ENCODE results near the gene NEK2. TPM values are rescaled to one million over a fixed set of nuclear protein-coding genes. Genes with fewer than 3 reads are reported as not detected.

Gene NEK2
- total RNA-seq, 1 experiment from 2014 or later = 50.2 TPM

- H3K4me3 ChIP-seq (replicated peaks in 1 of 2; ENCODE audit: low read depth in 1 of 2, low read length in 2 of 2) = no peak overlapping the region
- TF ChIP-seq EZH2phosphoT487 (IDR thresholded peaks at IDR 0.05; ENCODE audit: borderline replicate concordance) (no peak), POLR2AphosphoS5 (IDR thresholded peaks at IDR 0.05; ENCODE audit: low read depth, low read length) (no peak), ZBTB33 (IDR thresholded peaks at IDR 0.05; ENCODE audit: extremely low read depth, insufficient replicate concordance, low read length) (no peak), MAX (IDR thresholded peaks at IDR 0.05) (no peak)
- H2AFZ ChIP-seq (ENCODE audit: low read depth, low read length, poor library complexity, severe bottlenecking) = no peak overlapping the region
- POLR2A ChIA-PET = no interaction called here
- intact Hi-C loops (cut with micrococcal nuclease) = no loop called here
- H3K4me1 ChIP-seq (ENCODE audit: control insufficient read depth in 1 of 2, insufficient read depth in 2 of 2, low read length in 2 of 2) = no peaks in the 10 kb centered on the region
- H3K79me2 ChIP-seq (ENCODE audit: insufficient read depth, low read length) = no peaks in the 10 kb centered on the region
- H3K9me3 ChIP-seq (ENCODE audit: control insufficient read depth in 1 of 2, insufficient read depth in 1 of 2, low read depth in 1 of 2, low read length in 2 of 2) = no peaks in the 10 kb centered on the region
- RAD21 ChIA-PET (ENCODE audit: low non-redundant PET in 1 of 2, low total read pairs in 2 of 2, uncharacterized antibody in 2 of 2, unreplicated experiment in 2 of 2) = no interaction called here
- no peak overlapping the region for H3K9ac ChIP-seq (ENCODE audit: low read length)
- ATAC-seq = no peak
- no peak overlapping the region for H3K27ac ChIP-seq (ENCODE audit: low read depth, low read length)
- no peaks in the 10 kb centered on the region; the same call in 1 of the 2 replicates for H3K27me3 ChIP-seq (ENCODE audit: insufficient read depth, low read length)
- no TSS peak for BruUV-seq (replicated peaks)
- no peaks in the 10 kb centered on the region for H3K9me2 ChIP-seq (ENCODE audit: insufficient read depth)
- DNase-seq (ENCODE audit: low read depth, low spot score) = no peak
- no peaks in the 10 kb centered on the region for H4K20me1 ChIP-seq (ENCODE audit: insufficient read depth)
- CTCF ChIA-PET = no interaction called here
- H3K36me3 ChIP-seq (ENCODE audit: control insufficient read depth in 1 of 2, insufficient read depth in 2 of 2, low read length in 2 of 2) = no peaks in the 10 kb centered on the region
- H3K4me2 ChIP-seq (ENCODE audit: low read length) = no peak overlapping the region
Observed at GRCh38 chr1:211723273-211723672, 47.9 kb upstream of the NEK2 start.

DNA sequence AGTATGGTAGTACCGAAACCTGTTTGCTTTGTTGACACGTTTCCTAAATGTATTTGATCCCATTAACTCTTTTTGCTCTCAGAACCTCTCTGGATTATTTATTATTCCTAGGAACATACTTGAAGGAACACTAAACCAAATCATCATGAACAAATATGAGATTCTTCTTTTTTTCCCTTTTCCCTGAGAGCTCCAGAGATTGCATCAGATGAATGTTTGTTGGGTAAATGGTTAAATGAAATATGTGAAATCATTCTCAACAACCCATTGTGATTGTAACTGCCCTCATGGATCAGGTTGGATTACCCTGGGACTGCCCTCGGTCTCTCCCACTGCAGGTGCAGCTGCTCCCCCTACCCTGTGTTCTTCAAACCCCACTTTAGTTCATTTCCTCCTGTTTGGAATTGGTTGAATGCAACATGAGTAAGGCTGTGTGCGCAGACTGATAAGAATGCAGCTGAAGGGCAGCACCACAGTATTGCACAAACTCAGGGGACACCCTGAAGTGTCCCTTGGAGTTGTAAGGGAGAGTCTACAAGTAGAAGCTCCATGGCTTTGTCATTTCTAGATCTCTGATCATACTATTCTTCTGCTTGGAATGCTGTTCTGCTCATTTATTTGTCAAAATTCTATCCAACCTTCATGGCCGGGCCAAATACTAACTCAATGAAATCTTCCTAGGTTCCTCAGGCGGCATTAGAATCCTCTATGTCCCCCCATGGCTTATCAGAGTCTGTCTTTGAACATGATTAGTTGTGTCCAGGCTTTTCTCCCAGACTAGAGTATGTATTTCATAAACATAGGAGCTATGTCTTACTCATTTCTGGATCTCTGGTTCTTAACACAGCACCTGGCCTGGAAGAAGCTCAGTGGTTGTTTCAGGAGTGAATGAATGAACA is 47.1 kb upstream of the NEK2 start:
- no TSS peak for BruUV-seq (replicated peaks)
- RAD21 ChIA-PET (ENCODE audit: low non-redundant PET in 1 of 2, low total read pairs in 2 of 2, uncharacterized antibody in 2 of 2, unreplicated experiment in 2 of 2) = no interaction called here
- Histone ChIP-seq H2AFZ (ENCODE audit: low read depth, low read length, poor library complexity, severe bottlenecking) (no peak overlapping the region), H3K9me2 (ENCODE audit: insufficient read depth) (no peaks in the 10 kb centered on the region), H3K4me1 (ENCODE audit: control insufficient read depth in 1 of 2, insufficient read depth in 2 of 2, low read length in 2 of 2) (no peaks in the 10 kb centered on the region), H3K27ac (ENCODE audit: low read depth, low read length) (no peak overlapping the region), H3K4me2 (ENCODE audit: low read length) (no peak overlapping the region), H3K4me3 (replicated peaks in 1 of 2; ENCODE audit: low read depth in 1 of 2, low read length in 2 of 2) (no peak overlapping the region), H3K36me3 (ENCODE audit: control insufficient read depth in 1 of 2, insufficient read depth in 2 of 2, low read length in 2 of 2) (no peaks in the 10 kb centered on the region), H3K27me3 (ENCODE audit: insufficient read depth, low read length) (no peaks in the 10 kb centered on the region; the same call in 1 of the 2 replicates), H3K9ac (ENCODE audit: low read length) (no peak overlapping the region), H3K9me3 (ENCODE audit: control insufficient read depth in 1 of 2, insufficient read depth in 1 of 2, low read depth in 1 of 2, low read length in 2 of 2) (no peaks in the 10 kb centered on the region), H4K20me1 (ENCODE audit: insufficient read depth) (no peaks in the 10 kb centered on the region), H3K79me2 (ENCODE audit: insufficient read depth, low read length) (no peaks in the 10 kb centered on the region)
- TF ChIP-seq ZBTB33 (IDR thresholded peaks at IDR 0.05; ENCODE audit: extremely low read depth, insufficient replicate concordance, low read length) = no peak
- no peak for TF ChIP-seq POLR2A (IDR thresholded peaks at IDR 0.05; ENCODE audit: borderline replicate concordance, extremely low read depth, insufficient read depth, insufficient read length)
- no peak for TF ChIP-seq CEBPB (IDR thresholded peaks at IDR 0.05; ENCODE audit: low read depth)
- TF ChIP-seq MAX (IDR thresholded peaks at IDR 0.05) = no peak
- no peak for TF ChIP-seq ZNF274 (IDR thresholded peaks at IDR 0.05; ENCODE audit: low read depth, low read length)
- TF ChIP-seq, protein P1, sequence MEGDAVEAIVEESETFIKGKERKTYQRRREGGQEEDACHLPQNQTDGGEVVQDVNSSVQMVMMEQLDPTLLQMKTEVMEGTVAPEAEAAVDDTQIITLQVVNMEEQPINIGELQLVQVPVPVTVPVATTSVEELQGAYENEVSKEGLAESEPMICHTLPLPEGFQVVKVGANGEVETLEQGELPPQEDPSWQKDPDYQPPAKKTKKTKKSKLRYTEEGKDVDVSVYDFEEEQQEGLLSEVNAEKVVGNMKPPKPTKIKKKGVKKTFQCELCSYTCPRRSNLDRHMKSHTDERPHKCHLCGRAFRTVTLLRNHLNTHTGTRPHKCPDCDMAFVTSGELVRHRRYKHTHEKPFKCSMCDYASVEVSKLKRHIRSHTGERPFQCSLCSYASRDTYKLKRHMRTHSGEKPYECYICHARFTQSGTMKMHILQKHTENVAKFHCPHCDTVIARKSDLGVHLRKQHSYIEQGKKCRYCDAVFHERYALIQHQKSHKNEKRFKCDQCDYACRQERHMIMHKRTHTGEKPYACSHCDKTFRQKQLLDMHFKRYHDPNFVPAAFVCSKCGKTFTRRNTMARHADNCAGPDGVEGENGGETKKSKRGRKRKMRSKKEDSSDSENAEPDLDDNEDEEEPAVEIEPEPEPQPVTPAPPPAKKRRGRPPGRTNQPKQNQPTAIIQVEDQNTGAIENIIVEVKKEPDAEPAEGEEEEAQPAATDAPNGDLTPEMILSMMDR (IDR thresholded peaks at IDR 0.05 in 2 of 3, conservative IDR thresholded peaks at IDR 0.05 in 1 of 3; ENCODE audit: borderline replicate concordance in 1 of 3, insufficient read depth in 1 of 3, low read depth in 2 of 3, low read length in 2 of 3) = no peak
- no peak for TF ChIP-seq SRF (IDR thresholded peaks at IDR 0.05; ENCODE audit: low read depth)
- intact Hi-C loops (cut with micrococcal nuclease) = no loop called here
- no peak for DNase-seq (ENCODE audit: low read depth, low spot score)
- CTCF ChIA-PET = no interaction called here
- POLR2A ChIA-PET = no interaction called here
- no peak for ATAC-seq
